SK-N-SH (cell line): ENCODE measurements around the gene MS4A14. TPM values are rescaled to one million over a fixed set of nuclear protein-coding genes. Genes with fewer than 3 reads are reported as not detected.

Experiments
- CTCF ChIA-PET: fragments of 300-600, 350-600 bp; formaldehyde crosslinking; extraction: SDS; loops from one replicate; lab custom pipeline; 2021; lab: Yijun Ruan, JAX
- POLR2A ChIA-PET: fragments of 350-600 bp; sonication (Branson Sonifier 250); formaldehyde crosslinking; extraction: SDS; loops from one replicate; lab custom pipeline; 2020; ENCODE audit warnings: antibody characterized with exemption, inconsistent platforms; lab: Yijun Ruan, JAX
- DNase-seq: peaks from one replicate; pipeline ENCODE4 v3.0.0; 2012
- H2AFZ ChIP-seq: fragments of 200-600 bp; sonication (generic); 2 replicates; pipeline ENCODE4 v1.8.1; 2016; ENCODE audit warnings: antibody characterized with exemption, mild to moderate bottlenecking, low read depth
- H3F3A ChIP-seq: fragments of 200-600 bp; sonication (generic); replicated peaks from 2 replicates; pipeline ENCODE3; 2016; ENCODE audit warnings: antibody characterized with exemption, mild to moderate bottlenecking; ENCODE audit not compliant: insufficient read depth
- H3K27ac ChIP-seq, 2 experiments: fragments of 200-500 bp in 1 of 2; fragments of 200-600 bp in 1 of 2; sonication (Bioruptor generic) in 1 of 2; sonication (generic), shearing (Covaris generic) in 1 of 2; 2 replicates each; pipeline versions ENCODE4 v1.5.1 to v1.6.1; 2014 to 2016; ENCODE audit warnings: low read depth in 2 of 2, inconsistent platforms in 1 of 2, low read length in 1 of 2, mild to moderate bottlenecking in 1 of 2, mixed read lengths in 1 of 2
- H3K27me3 ChIP-seq: fragments of 200-600 bp; sonication (generic), shearing (Covaris generic); 2 replicates; pipeline ENCODE4 v1.6.1; 2016; ENCODE audit warnings: mixed run types; ENCODE audit not compliant: insufficient read depth
- H3K36me3 ChIP-seq, 2 experiments: fragments of 200-500 bp in 1 of 2; fragments of 200-600 bp in 1 of 2; sonication (Bioruptor generic) in 1 of 2; sonication (generic) in 1 of 2; replicated peaks in 1 of 2; 2 replicates each; pipeline versions ENCODE3 to v1.5.1; 2014 to 2016; ENCODE audit warnings: low read length in 1 of 2, mild to moderate bottlenecking in 1 of 2; ENCODE audit not compliant: insufficient read depth in 2 of 2, control insufficient read depth in 1 of 2
- H3K4me1 ChIP-seq, 2 experiments: fragments of 200-500 bp in 1 of 2; fragments of 200-600 bp in 1 of 2; sonication (Bioruptor generic) in 1 of 2; sonication (generic), shearing (Covaris generic) in 1 of 2; 2 replicates each; pipeline versions ENCODE4 v1.5.1 to v1.6.1; 2014 to 2016; ENCODE audit warnings: low read depth in 1 of 2, low read length in 1 of 2, mixed run types in 1 of 2; ENCODE audit not compliant: insufficient read depth in 2 of 2, control insufficient read depth in 1 of 2
- H3K4me2 ChIP-seq: fragments of 200-600 bp; sonication (generic), shearing (Covaris generic); 2 replicates; pipeline ENCODE4 v1.6.1; 2017; ENCODE audit warnings: mixed run types
- H3K4me3 ChIP-seq, 2 experiments: fragments of 200-500 bp in 1 of 2; fragments of 200-600 bp in 1 of 2; sonication (Bioruptor generic) in 1 of 2; sonication (generic), shearing (Covaris generic) in 1 of 2; 2 replicates each; pipeline versions ENCODE4 v1.5.1 to v1.8.1; 2014 to 2016; ENCODE audit warnings: low read depth in 2 of 2, inconsistent platforms in 1 of 2, low read length in 1 of 2, mild to moderate bottlenecking in 1 of 2, mixed read lengths in 1 of 2, moderate library complexity in 1 of 2
- H3K79me2 ChIP-seq: fragments of 200-600 bp; sonication (generic); 2 replicates; pipeline ENCODE4 v1.8.1; 2017; ENCODE audit warnings: mild to moderate bottlenecking; ENCODE audit not compliant: insufficient read depth
- H3K9ac ChIP-seq: fragments of 200-600 bp; sonication (generic); 2 replicates; pipeline ENCODE4 v1.6.1; 2017; ENCODE audit warnings: mixed run types
- H3K9me2 ChIP-seq: fragments of 200-600 bp; sonication (generic); 2 replicates; pipeline ENCODE4 v1.6.1; 2017; ENCODE audit warnings: mixed run types
- H3K9me3 ChIP-seq: fragments of 200-600 bp; sonication (generic); 2 replicates; pipeline ENCODE4 v1.6.1; 2017; ENCODE audit warnings: mixed run types, mild to moderate bottlenecking, moderate library complexity
- H4K20me1 ChIP-seq: fragments of 200-600 bp; sonication (generic); 2 replicates; pipeline ENCODE4 v1.6.1; 2017; ENCODE audit warnings: mild to moderate bottlenecking, mixed run types; ENCODE audit not compliant: insufficient read depth
- EP300 ChIP-seq, 2 experiments: IDR thresholded peaks; 2 replicates each; pipeline versions ENCODE4 v1.4.0 to v1.6.1; 2012; ENCODE audit warnings: borderline replicate concordance in 1 of 2, low read depth in 1 of 2, low read length in 1 of 2
- FOXJ3 ChIP-seq: sonication (generic); formaldehyde crosslinking; IDR thresholded peaks from 2 replicates; pipeline ENCODE4 v1.5.1; 2020; ENCODE audit warnings: mild to moderate bottlenecking, missing genetic modification reagents
- GATA2 ChIP-seq: sonication (generic); formaldehyde crosslinking; IDR thresholded peaks from 2 replicates; pipeline ENCODE4 v1.5.0; 2020; ENCODE audit warnings: mild to moderate bottlenecking, missing genetic modification reagents
- MAX ChIP-seq: IDR thresholded peaks from 2 replicates; pipeline ENCODE4 v1.4.0; 2012; ENCODE audit warnings: low read depth
- PBX3 ChIP-seq: IDR thresholded peaks from 2 replicates; pipeline ENCODE4; 2012
- RXRA ChIP-seq: IDR thresholded peaks from 2 replicates; pipeline ENCODE4 v1.4.0; 2012; ENCODE audit warnings: low read depth, mild to moderate bottlenecking, borderline replicate concordance
- TAF1 ChIP-seq: IDR thresholded peaks from 2 replicates; pipeline ENCODE4 v1.6.1; 2012; ENCODE audit warnings: low read depth, mild to moderate bottlenecking, low read length, moderate library complexity, borderline replicate concordance
- TCF12 ChIP-seq: IDR thresholded peaks from 2 replicates; pipeline ENCODE4 v1.4.0; 2012
- TEAD4 ChIP-seq: IDR thresholded peaks from 2 replicates; pipeline ENCODE4 v1.4.0; 2012; ENCODE audit warnings: mild to moderate bottlenecking, borderline replicate concordance; ENCODE audit not compliant: insufficient read depth
- USF1 ChIP-seq: IDR thresholded peaks from 2 replicates; pipeline ENCODE4 v1.4.0; 2012; ENCODE audit warnings: low read depth, borderline replicate concordance
- ZBTB33 ChIP-seq: IDR thresholded peaks from 2 replicates; pipeline ENCODE4 v1.4.0; 2012; ENCODE audit warnings: low read depth, borderline replicate concordance
- WGBS: methylation state at CpG from one replicate; pipeline ENCODE4 v1.1.6; 2017; ENCODE audit warnings: low lambda C conversion rate; 5-methylcytosine and 5-hydroxymethylcytosine counted together
- polyA plus RNA-seq, 3 experiments: library from polyadenylated mRNA; depleted of rRNA; stranded (reverse); fragments of >200 nt; gene quantifications; 2 replicates each; pipeline ENCODE4 v1.2.3, GENCODE V29; 2012

The MS4A14 gene
- polyA plus RNA-seq, 1 of the 3 experiments (the other 2 are of a cell fraction), result not detected

GRCh38 chr11:60390419-60390818 lies 5.8 kb upstream of the MS4A14 start:
- no peak for DNase-seq
- CTCF ChIA-PET, result no interaction called here
- Histone ChIP-seq H3K4me3 (no peak overlapping the region), H4K20me1 (no peaks in the 10 kb centered on the region), H3K27me3 (no peaks in the 10 kb centered on the region)
- no peak for TF ChIP-seq TCF12
- TF ChIP-seq, all 33 proteins: peak for 0
- H3K4me1 ChIP-seq, result no peaks in the 10 kb centered on the region
- no peak overlapping the region for H3K9ac ChIP-seq
- H3K36me3 ChIP-seq, result no peaks in the 10 kb centered on the region
- no peaks in the 10 kb centered on the region for H3K9me2 ChIP-seq
- H3F3A ChIP-seq, result no peaks in the 10 kb centered on the region
- no peak overlapping the region for H3K4me2 ChIP-seq
- no peak overlapping the region for H2AFZ ChIP-seq
- POLR2A ChIA-PET, result no interaction called here
- H3K79me2 ChIP-seq, result no peaks in the 10 kb centered on the region; the same call in 1 of the 2 replicates
- H3K9me3 ChIP-seq, result no peaks in the 10 kb centered on the region
- no peak overlapping the region for H3K27ac ChIP-seq

- no peak overlapping the region for H3K27ac ChIP-seq
- ChIA-PET CTCF (interaction anchor here (1.2 kb wide), 1 partner anchor 29 kb away, joined by 4 read pairs; no protein-coding TSS in a partner anchor), POLR2A (no interaction called here)
- H3K4me2 ChIP-seq, result no peak overlapping the region
- no peaks in the 10 kb centered on the region for H4K20me1 ChIP-seq
- H3K9ac ChIP-seq, result no peak overlapping the region
- H2AFZ ChIP-seq, result no peak overlapping the region
- no peaks in the 10 kb centered on the region for H3F3A ChIP-seq
- no peaks in the 10 kb centered on the region for H3K36me3 ChIP-seq
- H3K27me3 ChIP-seq, result no peaks in the 10 kb centered on the region
- H3K4me1 ChIP-seq, result no peaks in the 10 kb centered on the region
- no peaks in the 10 kb centered on the region for H3K9me3 ChIP-seq
- no peaks in the 10 kb centered on the region; the same call in 1 of the 2 replicates for H3K79me2 ChIP-seq
- TF ChIP-seq GATA2 (CRISPR knock-in tag), result no peak
- TF ChIP-seq ZBTB33, result no peak
- TF ChIP-seq TAF1, result no peak
- TF ChIP-seq EP300 (IDR thresholded peaks at IDR 0.05; ENCODE audit: borderline replicate concordance in 1 of 2, low read depth in 1 of 2, low read length in 1 of 2), result no peak
- TF ChIP-seq PBX3, result no peak
- TF ChIP-seq FOXJ3 (CRISPR knock-in tag), result no peak
- no peak for TF ChIP-seq TCF12
- no peak for TF ChIP-seq USF1
- TF ChIP-seq RXRA, result no peak
- TF ChIP-seq MAX, result no peak
- no peak for TF ChIP-seq TEAD4
- TF ChIP-seq, all 33 proteins: peak for 0
- no peak for DNase-seq
- 0% methylated on average over 2 of the region's 2 CpGs for WGBS
- Histone ChIP-seq H3K9me2 (no peaks in the 10 kb centered on the region), H3K4me3 (no peak overlapping the region)
These were observed 3.9 kb upstream of the MS4A14 start for GRCh38 chr11:60392361-60392760.
